Neural cell (in vitro differentiated cells): Measurements from ENCODE around the gene NUDT16.

ENCODE experiments used
- CTCF ChIP-seq: fragments of 450-650 bp; IDR thresholded peaks from 2 replicates; pipeline ENCODE4 v1.5.1; 2014; ENCODE audit warnings: antibody characterized with exemption, mild to moderate bottlenecking, moderate library complexity; ENCODE audit not compliant: poor library complexity, severe bottlenecking
- EP300 ChIP-seq: fragments of 450-650 bp; conservative IDR thresholded peaks from 2 replicates; pipeline ENCODE4 v1.6.1; 2014; ENCODE audit warnings: antibody characterized with exemption, mild to moderate bottlenecking, moderate library complexity; ENCODE audit not compliant: poor library complexity, severe bottlenecking
- EZH2 ChIP-seq: fragments of 200-600, 300-800 bp; shearing (Covaris generic), sonication (generic); IDR thresholded peaks from 2 replicates; pipeline ENCODE4 v1.6.1; 2014; ENCODE audit warnings: antibody characterized with exemption, low read length, borderline replicate concordance, mild to moderate bottlenecking; ENCODE audit not compliant: insufficient read depth, poor library complexity, severe bottlenecking
- MXI1 ChIP-seq: fragments of 450-650 bp; conservative IDR thresholded peaks from 2 replicates; pipeline ENCODE4 v1.6.1; 2014; ENCODE audit warnings: antibody characterized with exemption, mild to moderate bottlenecking; ENCODE audit not compliant: poor library complexity, severe bottlenecking
- RAD21 ChIP-seq: fragments of 450-650 bp; conservative IDR thresholded peaks from 2 replicates; pipeline ENCODE4 v1.6.1; 2014; ENCODE audit warnings: antibody characterized with exemption, mild to moderate bottlenecking, moderate library complexity
- REST ChIP-seq: IDR thresholded peaks from 2 replicates; pipeline ENCODE4 v1.6.1; 2012; ENCODE audit warnings: borderline replicate concordance
- SMC3 ChIP-seq: fragments of 450-650 bp; conservative IDR thresholded peaks from 2 replicates; pipeline ENCODE4 v1.6.1; 2014; ENCODE audit warnings: antibody characterized with exemption, mild to moderate bottlenecking, moderate library complexity; ENCODE audit not compliant: poor library complexity

- TF ChIP-seq CTCF (no peak), EZH2 (no peak), REST (no peak), SMC3 (no peak), RAD21 (no peak), MXI1 (no peak), EP300 (no peak)
Measured at GRCh38 chr3:131386429-131387165, 5.0 kb downstream of the NUDT16 start.
